ENCODE data around the gene DCLRE1B. TPM values are rescaled to one million over a fixed set of nuclear protein-coding genes. Genes with fewer than 3 reads are reported as not detected.

The DCLRE1B gene
- total RNA-seq, 4 donors from 2014 or later: 1.4 to 3.3 (median 1.7) TPM

DNA sequence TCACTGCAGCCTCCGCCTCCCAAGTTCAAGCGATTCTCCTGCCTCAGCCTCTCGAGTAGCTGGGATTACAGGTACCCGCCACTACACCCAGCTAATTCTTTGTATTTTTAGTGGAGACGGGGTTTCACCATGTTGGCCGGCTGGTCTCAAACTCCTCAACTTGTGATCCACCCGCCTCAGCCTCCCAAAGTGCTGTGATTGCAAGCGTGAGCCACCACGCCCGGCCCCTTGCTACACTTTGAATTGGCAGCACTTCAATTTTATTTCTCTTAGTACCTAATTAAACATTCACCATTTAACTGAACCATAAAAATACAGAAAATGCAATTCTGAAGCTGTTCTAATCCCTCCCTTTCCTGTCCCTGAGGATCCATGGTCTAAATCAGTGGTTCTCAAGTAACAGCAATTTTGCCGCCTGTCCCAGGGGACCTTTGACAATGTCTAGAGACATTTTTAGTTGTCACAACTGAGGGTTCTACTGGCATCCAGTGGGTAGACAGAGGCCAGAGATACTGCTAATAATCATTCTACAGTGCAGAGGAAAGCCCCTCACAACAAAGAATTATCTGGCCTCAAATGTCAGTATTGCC lies 13.4 kb upstream of the DCLRE1B start:
- Histone ChIP-seq H3K4me3 (no peak overlapping the region), H3K36me3 (peaks cover 0 to 30% of the 10 kb centered on the region in 2 donors), H3K27ac (no peak overlapping the region), H3K27me3 (no peaks in the 10 kb centered on the region), H3K9me3 (no peaks in the 10 kb centered on the region), H3K4me1 (no peaks in the 10 kb centered on the region)
- intact Hi-C loops (cut with DNase I; ENCODE audit: low total_unique reads) (no loop called here), in situ Hi-C loops (cut with MboI; ENCODE audit: low sequenced_read_pairs in 4 of 4) (no loop called here)
- no peak for TF ChIP-seq POLR2A (IDR thresholded peaks at IDR 0.05)
- TF ChIP-seq, protein P1, sequence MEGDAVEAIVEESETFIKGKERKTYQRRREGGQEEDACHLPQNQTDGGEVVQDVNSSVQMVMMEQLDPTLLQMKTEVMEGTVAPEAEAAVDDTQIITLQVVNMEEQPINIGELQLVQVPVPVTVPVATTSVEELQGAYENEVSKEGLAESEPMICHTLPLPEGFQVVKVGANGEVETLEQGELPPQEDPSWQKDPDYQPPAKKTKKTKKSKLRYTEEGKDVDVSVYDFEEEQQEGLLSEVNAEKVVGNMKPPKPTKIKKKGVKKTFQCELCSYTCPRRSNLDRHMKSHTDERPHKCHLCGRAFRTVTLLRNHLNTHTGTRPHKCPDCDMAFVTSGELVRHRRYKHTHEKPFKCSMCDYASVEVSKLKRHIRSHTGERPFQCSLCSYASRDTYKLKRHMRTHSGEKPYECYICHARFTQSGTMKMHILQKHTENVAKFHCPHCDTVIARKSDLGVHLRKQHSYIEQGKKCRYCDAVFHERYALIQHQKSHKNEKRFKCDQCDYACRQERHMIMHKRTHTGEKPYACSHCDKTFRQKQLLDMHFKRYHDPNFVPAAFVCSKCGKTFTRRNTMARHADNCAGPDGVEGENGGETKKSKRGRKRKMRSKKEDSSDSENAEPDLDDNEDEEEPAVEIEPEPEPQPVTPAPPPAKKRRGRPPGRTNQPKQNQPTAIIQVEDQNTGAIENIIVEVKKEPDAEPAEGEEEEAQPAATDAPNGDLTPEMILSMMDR (IDR thresholded peaks at IDR 0.05 in 4 of 5, conservative IDR thresholded peaks at IDR 0.05 in 1 of 5): no peak
- DNase-seq (no peak), ATAC-seq (no peak)

- in situ Hi-C loops (cut with MboI; ENCODE audit: low sequenced_read_pairs in 4 of 4) (no loop called here), intact Hi-C loops (cut with DNase I; ENCODE audit: low total_unique reads) (no loop called here)
- Histone ChIP-seq H3K9me3 (no peaks in the 10 kb centered on the region), H3K27me3 (no peaks in the 10 kb centered on the region), H3K36me3 (peaks cover 0 to 45% of the 10 kb centered on the region in 2 donors), H3K4me3 (no peak overlapping the region), H3K4me1 (no peaks in the 10 kb centered on the region), H3K27ac (no peak overlapping the region)
- ATAC-seq: no peak
- no peak for DNase-seq
- TF ChIP-seq, protein P1 (IDR thresholded peaks at IDR 0.05 in 4 of 5, conservative IDR thresholded peaks at IDR 0.05 in 1 of 5): no peak
- TF ChIP-seq POLR2A (IDR thresholded peaks at IDR 0.05): no peak
These were observed 11.9 kb upstream of the DCLRE1B start for GRCh38 chr1:113893267-113893666.

DNA sequence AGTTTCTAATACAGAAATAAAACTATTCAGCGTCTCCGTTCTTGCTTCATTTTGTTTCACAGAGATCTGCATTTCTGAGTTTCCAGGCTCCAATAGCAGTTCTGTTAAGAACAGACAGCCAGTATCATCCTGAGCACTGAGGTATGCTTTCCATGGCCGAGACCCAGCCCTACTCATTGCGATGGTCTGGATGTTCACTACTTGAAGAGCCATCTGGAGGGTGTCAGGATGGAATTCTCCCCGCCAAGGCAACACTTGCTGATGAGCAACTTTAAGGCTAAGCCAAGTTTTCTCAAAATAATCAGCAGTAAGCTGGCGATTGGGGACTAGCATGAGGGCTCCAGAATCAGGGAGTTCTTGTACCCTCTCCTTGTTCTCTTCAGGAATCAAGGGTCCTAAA lies 10.0 kb upstream of the DCLRE1B start:
- H3K4me3 ChIP-seq: no peak overlapping the region
- ATAC-seq (no peak), DNase-seq (no peak)
- in situ Hi-C loops (cut with MboI; ENCODE audit: low sequenced_read_pairs in 4 of 4): no loop called here
- peaks cover 0 to 64% of the 10 kb centered on the region in 2 donors for H3K36me3 ChIP-seq
- TF ChIP-seq POLR2A (IDR thresholded peaks at IDR 0.05): no peak
- TF ChIP-seq, protein P1 (IDR thresholded peaks at IDR 0.05 in 4 of 5, conservative IDR thresholded peaks at IDR 0.05 in 1 of 5): no peak
- H3K27me3 ChIP-seq: no peaks in the 10 kb centered on the region
- no peaks in the 10 kb centered on the region for H3K9me3 ChIP-seq
- no peaks in the 10 kb centered on the region for H3K4me1 ChIP-seq
- H3K27ac ChIP-seq: no peak overlapping the region
- intact Hi-C loops (cut with DNase I; ENCODE audit: low total_unique reads): no loop called here

- H3K27me3 ChIP-seq: no peaks in the 10 kb centered on the region
- DNase-seq: no peak
- in situ Hi-C loops (cut with MboI; ENCODE audit: low sequenced_read_pairs in 4 of 4) (no loop called here), intact Hi-C loops (cut with DNase I; ENCODE audit: low total_unique reads) (no loop called here)
- peaks cover 0 to 72% of the 10 kb centered on the region in 2 donors for H3K36me3 ChIP-seq
- H3K9me3 ChIP-seq: no peaks in the 10 kb centered on the region
- no peaks in the 10 kb centered on the region for H3K4me1 ChIP-seq
- ATAC-seq: no peak
- no peak overlapping the region for H3K27ac ChIP-seq
- no peak overlapping the region for H3K4me3 ChIP-seq
- TF ChIP-seq, protein P1 (IDR thresholded peaks at IDR 0.05 in 4 of 5, conservative IDR thresholded peaks at IDR 0.05 in 1 of 5): no peak
- TF ChIP-seq POLR2A (IDR thresholded peaks at IDR 0.05): no peak
These were observed 9.2 kb upstream of the DCLRE1B start for GRCh38 chr1:113895961-113896360.
